Measurements from ENCODE around the gene REEP3. TPM values are rescaled to one million over a fixed set of nuclear protein-coding genes. Genes with fewer than 3 reads are reported as not detected.

Gene REEP3
- total RNA-seq, 4 donors from 2014 or later, result 27.5 to 32.5 (median 30.4) TPM

DNA sequence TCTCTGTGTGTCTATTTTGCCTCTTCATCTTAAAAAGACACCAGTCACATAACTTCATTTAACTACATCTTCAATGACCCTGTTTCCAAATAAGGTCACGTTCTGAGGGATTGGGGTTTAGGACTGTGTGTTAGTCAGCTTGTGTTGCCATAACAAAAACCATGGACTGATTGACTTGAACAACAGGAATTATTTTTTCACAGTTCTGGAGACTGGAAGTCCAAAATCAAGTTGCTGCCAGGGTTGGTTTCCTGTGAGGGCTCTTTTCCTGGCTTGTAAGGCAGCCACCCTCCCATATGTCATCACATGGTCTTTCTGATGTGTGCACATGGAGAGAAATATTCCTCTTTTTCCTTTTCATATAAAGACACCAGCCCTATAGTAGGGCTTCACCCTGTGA lies 55.3 kb downstream of the REEP3 start:
- WGBS, 2 donors, result 56 to 88% methylated on average over 1 of the region's 1 CpG
- no peaks in the 10 kb centered on the region for H3K27me3 ChIP-seq
- peaks cover 0 to 32% (median 17%) of the 10 kb centered on the region in 3 donors for H3K4me1 ChIP-seq
- intact Hi-C loops (cut with DNase I), result no loop called here
- TF ChIP-seq CTCF (IDR thresholded peaks at IDR 0.05) (no peak), POLR2A (IDR thresholded peaks at IDR 0.05) (no peak)
- no peaks in the 10 kb centered on the region for H3K9me3 ChIP-seq
- DNase-seq, result no peak
- H3K27ac ChIP-seq, result no peak overlapping the region
- H3K4me3 ChIP-seq, result no peak overlapping the region
- peaks cover 0 to 13% (median 0%) of the 10 kb centered on the region in 3 donors for H3K36me3 ChIP-seq

DNA sequence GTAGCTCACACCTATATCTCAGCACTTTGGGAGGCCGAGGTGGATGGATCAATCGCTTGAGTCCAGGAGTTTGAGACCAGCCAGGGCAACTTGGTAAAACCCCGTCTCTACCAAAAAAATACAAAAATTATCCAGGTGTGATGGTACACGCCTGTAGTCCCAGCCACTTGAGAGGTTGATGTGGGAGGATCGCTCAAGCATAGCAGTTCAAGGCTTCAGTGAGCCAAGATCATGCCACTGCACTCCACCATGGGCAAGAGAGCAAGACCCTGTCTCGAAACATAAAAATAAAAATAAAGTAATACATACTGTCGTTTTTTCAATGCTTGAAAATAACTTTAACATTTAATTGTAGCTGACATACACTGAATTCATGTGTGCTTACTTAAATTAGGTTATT lies 57.3 kb downstream of the REEP3 start:
- 80 to 96% methylated on average over 7 of the region's 7 CpGs for whole genome bisulfite sequencing, 2 donors
- H3K36me3 ChIP-seq, result peaks cover 0 to 13% (median 0%) of the 10 kb centered on the region in 3 donors
- H3K4me3 ChIP-seq, result no peak overlapping the region
- no peaks in the 10 kb centered on the region for H3K27me3 ChIP-seq
- peaks cover 0 to 18% (median 8%) of the 10 kb centered on the region in 3 donors for H3K4me1 ChIP-seq
- H3K27ac ChIP-seq, result no peak overlapping the region
- intact Hi-C loops (cut with DNase I), result no loop called here
- TF ChIP-seq POLR2A (IDR thresholded peaks at IDR 0.05) (no peak), CTCF (IDR thresholded peaks at IDR 0.05) (no peak)
- no peak for DNase-seq
- H3K9me3 ChIP-seq, result no peaks in the 10 kb centered on the region

- Histone ChIP-seq H3K9me3 (no peaks in the 10 kb centered on the region), H3K27ac (no peak overlapping the region), H3K27me3 (no peaks in the 10 kb centered on the region), H3K4me3 (no peak overlapping the region), H3K4me1 (peaks cover 0 to 16% (median 0%) of the 10 kb centered on the region in 3 donors), H3K36me3 (peaks cover 0 to 13% (median 0%) of the 10 kb centered on the region in 3 donors)
- intact Hi-C loops (cut with DNase I), result no loop called here
- TF ChIP-seq CTCF (IDR thresholded peaks at IDR 0.05) (no peak), POLR2A (IDR thresholded peaks at IDR 0.05) (no peak)
- DNase-seq, result no peak
Measured at GRCh38 chr10:63579371-63580014, 58.3 kb downstream of the REEP3 start.

DNA sequence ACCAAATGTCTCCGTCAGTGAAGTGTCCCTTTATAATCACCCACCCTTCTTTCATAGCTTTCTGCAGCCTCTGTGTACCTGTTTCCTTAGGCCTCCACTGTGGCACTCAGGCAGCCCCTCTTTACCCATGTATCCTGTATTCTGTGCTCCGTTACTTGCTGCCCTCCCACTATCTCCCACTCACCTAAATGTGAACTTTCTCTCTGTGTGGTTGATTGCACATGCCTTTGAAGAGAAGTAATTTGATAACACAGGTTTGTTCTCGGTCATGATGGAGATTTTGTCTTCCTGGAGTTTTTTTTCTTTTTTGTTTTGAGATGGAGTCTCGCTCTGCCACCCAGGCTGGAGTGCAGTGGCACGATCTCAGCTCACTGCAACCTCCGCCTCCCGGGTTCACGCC lies 61.5 kb downstream of the REEP3 start:
- TF ChIP-seq POLR2A (IDR thresholded peaks at IDR 0.05), result no peak
- no peak for TF ChIP-seq CTCF (IDR thresholded peaks at IDR 0.05)
- Histone ChIP-seq H3K9me3 (no peaks in the 10 kb centered on the region), H3K4me3 (no peak overlapping the region), H3K27me3 (no peaks in the 10 kb centered on the region), H3K27ac (no peak overlapping the region), H3K4me1 (peaks cover 0 to 34% (median 0%) of the 10 kb centered on the region in 3 donors), H3K36me3 (no peaks in the 10 kb centered on the region)
- intact Hi-C loops (cut with DNase I), result no loop called here
- DNase-seq, result no peak
- 96 to 98% methylated on average over 8 of the region's 8 CpGs for WGBS, 2 donors

GRCh38 chr10:63583397-63583796 lies 62.2 kb downstream of the REEP3 start:
- H3K27ac ChIP-seq, result no peak overlapping the region
- no peaks in the 10 kb centered on the region for H3K9me3 ChIP-seq
- 63 to 79% methylated on average over 3 of the region's 3 CpGs for WGBS, 2 donors
- peaks cover 0 to 34% (median 0%) of the 10 kb centered on the region in 3 donors for H3K4me1 ChIP-seq
- H3K36me3 ChIP-seq, result no peaks in the 10 kb centered on the region
- H3K4me3 ChIP-seq, result no peak overlapping the region
- no peak for DNase-seq
- H3K27me3 ChIP-seq, result no peaks in the 10 kb centered on the region
- TF ChIP-seq CTCF (IDR thresholded peaks at IDR 0.05) (no peak), POLR2A (IDR thresholded peaks at IDR 0.05) (no peak)
- intact Hi-C loops (cut with DNase I), result no loop called here
